Measurements from ENCODE around the gene MBNL2. TPM values are rescaled to one million over a fixed set of nuclear protein-coding genes. Genes with fewer than 3 reads are reported as not detected.

Gene MBNL2
- total and polyA plus RNA-seq, 2 experiments from 2014 or later = 27.4 to 97.9 TPM

- Histone ChIP-seq H3K27ac (no peak overlapping the region), H4K20me1 (ENCODE audit: insufficient read depth, poor library complexity, severe bottlenecking) (peaks cover 30% of the 10 kb centered on the region), H2AFZ (no peak overlapping the region), H3K4me3 (no peak overlapping the region), H3K79me2 (peaks cover 92% of the 10 kb centered on the region), H3K9me2 (replicated peaks; ENCODE audit: insufficient read depth) (no peaks in the 10 kb centered on the region), H3K4me2 (no peak overlapping the region), H3K27me3 (no peaks in the 10 kb centered on the region), H3K9me3 (ENCODE audit: low read depth) (no peaks in the 10 kb centered on the region), H3K4me1 (ENCODE audit: insufficient read depth) (no peaks in the 10 kb centered on the region), H3K36me3 (replicated peaks; ENCODE audit: insufficient read depth, low read depth) (no peaks in the 10 kb centered on the region)
- TF ChIP-seq, protein P1, sequence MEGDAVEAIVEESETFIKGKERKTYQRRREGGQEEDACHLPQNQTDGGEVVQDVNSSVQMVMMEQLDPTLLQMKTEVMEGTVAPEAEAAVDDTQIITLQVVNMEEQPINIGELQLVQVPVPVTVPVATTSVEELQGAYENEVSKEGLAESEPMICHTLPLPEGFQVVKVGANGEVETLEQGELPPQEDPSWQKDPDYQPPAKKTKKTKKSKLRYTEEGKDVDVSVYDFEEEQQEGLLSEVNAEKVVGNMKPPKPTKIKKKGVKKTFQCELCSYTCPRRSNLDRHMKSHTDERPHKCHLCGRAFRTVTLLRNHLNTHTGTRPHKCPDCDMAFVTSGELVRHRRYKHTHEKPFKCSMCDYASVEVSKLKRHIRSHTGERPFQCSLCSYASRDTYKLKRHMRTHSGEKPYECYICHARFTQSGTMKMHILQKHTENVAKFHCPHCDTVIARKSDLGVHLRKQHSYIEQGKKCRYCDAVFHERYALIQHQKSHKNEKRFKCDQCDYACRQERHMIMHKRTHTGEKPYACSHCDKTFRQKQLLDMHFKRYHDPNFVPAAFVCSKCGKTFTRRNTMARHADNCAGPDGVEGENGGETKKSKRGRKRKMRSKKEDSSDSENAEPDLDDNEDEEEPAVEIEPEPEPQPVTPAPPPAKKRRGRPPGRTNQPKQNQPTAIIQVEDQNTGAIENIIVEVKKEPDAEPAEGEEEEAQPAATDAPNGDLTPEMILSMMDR (IDR thresholded peaks at IDR 0.05; ENCODE audit: poor library complexity) = no peak
- TF ChIP-seq EZH2phosphoT487 (IDR thresholded peaks at IDR 0.05; ENCODE audit: low read depth, severe bottlenecking, unreplicated experiment) = no peak
- 91% methylated on average over 2 of the region's 2 CpGs for WGBS (ENCODE audit: low lambda C conversion rate, missing lambda C conversion rate)
- no peak for DNase-seq (ENCODE audit: low spot score)
These were observed 66.4 kb downstream of the MBNL2 start for GRCh38 chr13:97288486-97288900.

DNA sequence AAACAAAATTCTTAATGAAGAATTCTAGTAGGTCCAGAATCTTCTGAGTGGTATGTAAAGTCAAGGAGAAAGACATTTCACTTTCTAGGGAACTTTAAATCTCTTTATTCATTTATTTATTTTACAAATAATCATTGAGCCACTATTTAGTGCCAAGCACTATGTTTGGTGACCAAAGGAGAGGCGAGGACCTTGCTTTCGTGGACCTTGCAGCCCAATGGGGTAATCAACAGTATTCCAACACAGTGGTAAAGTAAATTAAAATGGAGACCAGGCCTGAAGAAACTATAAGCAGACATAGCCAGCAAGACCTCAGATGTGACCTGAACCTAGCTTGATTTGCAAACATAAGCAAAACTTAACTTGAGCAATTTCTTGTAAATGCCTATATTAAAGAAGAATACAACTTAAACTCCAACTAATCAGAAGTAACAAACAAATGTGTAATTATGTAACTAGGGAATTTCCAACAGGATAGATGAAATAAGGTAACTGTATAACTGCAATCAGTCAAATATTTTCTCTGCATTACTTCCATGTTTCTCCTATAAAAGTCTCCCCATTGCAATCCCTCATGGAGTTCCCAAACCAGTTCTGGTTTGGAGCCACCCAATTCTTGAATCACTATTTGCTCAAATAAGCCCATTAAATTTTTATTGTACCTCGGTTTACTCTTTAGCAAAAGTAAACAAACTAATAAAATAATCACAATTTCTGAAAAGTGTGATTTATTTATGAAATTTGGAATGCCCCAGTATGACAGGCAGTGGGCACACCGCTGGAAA is 67.6 kb downstream of the MBNL2 start:
- no peaks in the 10 kb centered on the region for H3K36me3 ChIP-seq (replicated peaks; ENCODE audit: insufficient read depth, low read depth)
- peaks cover 4% of the 10 kb centered on the region for H3K4me1 ChIP-seq (ENCODE audit: insufficient read depth)
- peaks cover 30% of the 10 kb centered on the region for H4K20me1 ChIP-seq (ENCODE audit: insufficient read depth, poor library complexity, severe bottlenecking)
- no peak overlapping the region for H2AFZ ChIP-seq
- H3K27ac ChIP-seq = no peak overlapping the region
- no peaks in the 10 kb centered on the region for H3K9me2 ChIP-seq (replicated peaks; ENCODE audit: insufficient read depth)
- no peaks in the 10 kb centered on the region for H3K9me3 ChIP-seq (ENCODE audit: low read depth)
- 98% methylated on average over 4 of the region's 4 CpGs for WGBS (ENCODE audit: low lambda C conversion rate, missing lambda C conversion rate)
- H3K79me2 ChIP-seq = peaks cover 92% of the 10 kb centered on the region
- no peak overlapping the region for H3K4me3 ChIP-seq
- no peak for TF ChIP-seq EZH2 (IDR thresholded peaks at IDR 0.05; ENCODE audit: borderline replicate concordance)
- no peak for TF ChIP-seq EZH2phosphoT487 (IDR thresholded peaks at IDR 0.05; ENCODE audit: low read depth, severe bottlenecking, unreplicated experiment)
- TF ChIP-seq, protein P1 (IDR thresholded peaks at IDR 0.05; ENCODE audit: poor library complexity) = no peak
- H3K4me2 ChIP-seq = no peak overlapping the region
- DNase-seq (ENCODE audit: low spot score) = no peak
- no peaks in the 10 kb centered on the region for H3K27me3 ChIP-seq

DNA sequence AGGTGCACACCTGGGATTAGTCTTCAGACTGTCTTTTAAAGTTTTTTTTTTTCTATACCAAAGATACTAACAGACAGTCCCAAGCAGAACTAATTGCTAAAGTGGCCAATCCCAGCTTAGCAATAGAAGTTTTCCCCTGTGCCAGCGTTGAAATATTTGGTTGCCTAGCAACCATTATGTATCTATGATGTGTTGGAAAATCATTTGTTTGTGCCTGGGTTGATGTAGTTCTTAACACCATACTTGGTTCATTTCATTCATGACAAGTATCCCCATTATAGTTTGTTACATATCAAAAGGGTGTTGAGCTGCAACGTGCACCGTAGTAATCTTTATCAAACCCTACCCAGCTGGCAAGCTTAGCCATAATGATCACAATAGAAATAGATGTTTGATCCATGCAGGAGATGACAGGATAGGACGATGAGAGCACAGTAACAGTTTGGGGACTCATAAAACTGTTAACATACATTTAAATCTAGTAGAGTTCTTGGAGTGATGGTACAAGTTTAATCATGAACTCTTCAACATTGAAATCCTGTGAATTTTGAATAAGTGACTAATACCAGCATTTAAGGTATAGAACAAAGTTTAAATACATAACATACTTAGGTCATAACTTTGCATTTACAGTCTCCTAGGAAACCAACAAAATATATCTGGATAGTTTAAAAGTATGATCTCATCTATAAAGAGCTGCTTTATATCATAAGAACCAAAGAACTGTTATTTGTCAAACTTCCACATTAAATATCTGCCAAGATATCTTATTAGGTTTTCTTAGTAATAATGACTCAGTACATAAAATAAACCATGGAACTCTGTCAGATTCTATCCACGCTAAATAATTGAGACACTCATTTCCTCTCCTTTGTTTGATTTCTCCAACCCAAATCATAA is 73.4 kb downstream of the MBNL2 start:
- Histone ChIP-seq H3K9me3 (ENCODE audit: low read depth) (no peaks in the 10 kb centered on the region), H3K27ac (peak overlapping the region; percentile 45), H3K4me1 (ENCODE audit: insufficient read depth) (peaks cover 18% of the 10 kb centered on the region), H3K36me3 (replicated peaks; ENCODE audit: insufficient read depth, low read depth) (no peaks in the 10 kb centered on the region), H3K9me2 (replicated peaks; ENCODE audit: insufficient read depth) (no peaks in the 10 kb centered on the region), H2AFZ (no peak overlapping the region), H3K4me2 (no peak overlapping the region), H3K27me3 (no peaks in the 10 kb centered on the region), H4K20me1 (ENCODE audit: insufficient read depth, poor library complexity, severe bottlenecking) (peaks cover 22% of the 10 kb centered on the region), H3K4me3 (no peak overlapping the region), H3K79me2 (peaks cover 90% of the 10 kb centered on the region)
- no peak for TF ChIP-seq EZH2phosphoT487 (IDR thresholded peaks at IDR 0.05; ENCODE audit: low read depth, severe bottlenecking, unreplicated experiment)
- TF ChIP-seq, protein P1 (IDR thresholded peaks at IDR 0.05; ENCODE audit: poor library complexity) = no peak
- no peak for TF ChIP-seq EZH2 (IDR thresholded peaks at IDR 0.05; ENCODE audit: borderline replicate concordance)
- 67% methylated on average over 5 of the region's 5 CpGs for WGBS (ENCODE audit: low lambda C conversion rate, missing lambda C conversion rate)
- DNase-seq (ENCODE audit: low spot score) = no peak
